OCI-LY7 (cell line): ENCODE measurements around the gene BNC1. TPM values are rescaled to one million over a fixed set of nuclear protein-coding genes. Genes with fewer than 3 reads are reported as not detected.

Experiments
- BruUV-seq: library from RNA; stranded (reverse); fragments of 400-500 nt; replicated peaks from 2 replicates; lab custom pipeline; 2021; lab: Mats Ljungman, UMichigan
- CTCF ChIA-PET: fragments of 300-600 bp; sonication (Branson Sonifier 250); formaldehyde crosslinking; loops from one replicate; lab custom pipeline; 2022; ENCODE audit warnings: antibody characterized with exemption; ENCODE audit not compliant: unreplicated experiment; lab: Charles Lee
- POLR2A ChIA-PET: fragments of 300-600 bp; sonication (Branson Sonifier 250); formaldehyde crosslinking; loops from one replicate; lab custom pipeline; 2022; ENCODE audit warnings: antibody characterized with exemption; lab: Charles Lee
- DNase-seq: peaks from one replicate; pipeline ENCODE4 v3.0.0-alpha.2; 2015; ENCODE audit warnings: low spot score
- H2AFZ ChIP-seq: fragments of 200-600 bp; sonication (generic), shearing (Covaris generic); 2 replicates; pipeline ENCODE4 v1.6.1; 2014; ENCODE audit warnings: mild to moderate bottlenecking, antibody characterized with exemption, low read length, moderate library complexity
- H3K27ac ChIP-seq: fragments of 200-600 bp; sonication (generic); 2 replicates; pipeline ENCODE4 v1.5.1; 2014; ENCODE audit warnings: mixed run types, low read depth, mild to moderate bottlenecking, moderate library complexity, low read length, inconsistent platforms; ENCODE audit not compliant: poor library complexity, severe bottlenecking
- H3K36me3 ChIP-seq: fragments of 200-600 bp; sonication (generic); 2 replicates; pipeline ENCODE4 v1.6.1; 2014; ENCODE audit warnings: mild to moderate bottlenecking, antibody characterized with exemption, low read length, moderate library complexity, mixed read lengths; ENCODE audit not compliant: insufficient read depth
- H3K4me1 ChIP-seq: fragments of 200-600 bp; sonication (generic); 2 replicates; pipeline ENCODE4 v1.5.1; 2014; ENCODE audit warnings: mild to moderate bottlenecking, low read length; ENCODE audit not compliant: insufficient read depth, poor library complexity, severe bottlenecking
- H3K4me2 ChIP-seq: fragments of 200-600 bp; sonication (generic); 2 replicates; pipeline ENCODE4 v1.6.1; 2014; ENCODE audit warnings: mild to moderate bottlenecking, low read length
- H3K4me3 ChIP-seq: fragments of 200-600 bp; sonication (generic); 2 replicates; pipeline ENCODE4 v1.5.1; 2014; ENCODE audit warnings: mild to moderate bottlenecking, low read depth, low read length; ENCODE audit not compliant: poor library complexity, severe bottlenecking
- H3K79me2 ChIP-seq: fragments of 200-600 bp; sonication (generic); 2 replicates; pipeline ENCODE4 v1.6.1; 2016; ENCODE audit warnings: low read depth, mild to moderate bottlenecking, low read length, moderate library complexity, mixed read lengths; ENCODE audit not compliant: insufficient read depth
- H3K9me2 ChIP-seq: fragments of 200-600 bp; sonication (generic); 2 replicates; pipeline ENCODE4 v1.6.1; 2016; ENCODE audit warnings: mild to moderate bottlenecking, low read length, mixed read lengths; ENCODE audit not compliant: insufficient read depth
- H3K9me3 ChIP-seq: fragments of 200-600 bp; sonication (generic); 2 replicates; pipeline ENCODE4 v1.6.1; 2014; ENCODE audit warnings: mild to moderate bottlenecking, mixed run types, low read length, mixed read lengths
- H4K20me1 ChIP-seq: fragments of 200-600 bp; sonication (generic); 2 replicates; pipeline ENCODE4 v1.6.1; 2014; ENCODE audit warnings: mild to moderate bottlenecking, antibody characterized with exemption, low read length, moderate library complexity, mixed read lengths; ENCODE audit not compliant: insufficient read depth
- EZH2phosphoT487 ChIP-seq: fragments of 200-600 bp; sonication (generic); IDR thresholded peaks from 2 replicates; pipeline ENCODE4 v1.6.1; 2018; ENCODE audit warnings: low read depth, borderline replicate concordance, mild to moderate bottlenecking, mixed run types, antibody characterized with exemption, low read length, moderate library complexity, mixed read lengths
- intact Hi-C: fragments of 100-400 bp; cut with micrococcal nuclease; formaldehyde crosslinking; loops from one replicate; pipeline ENCODE4 v1.10.0; 2022; ENCODE audit not compliant: unreplicated experiment
- total RNA-seq, 2 experiments: library from RNA; depleted of rRNA in 1 of 2; stranded (reverse); fragments of >200 nt in 1 of 2; shearing (Covaris generic) in 1 of 2; gene quantifications; 2 replicates each; pipeline ENCODE4 v1.2.3, GENCODE V29; 2014 to 2022
- TF ChIP-seq, protein P1 (sequence below): fragments of 200-600 bp; sonication (generic); conservative IDR thresholded peaks from 2 replicates; pipeline ENCODE4 v1.5.1; 2014; ENCODE audit warnings: mild to moderate bottlenecking, antibody characterized with exemption, low read length, moderate library complexity, mixed read lengths

Gene BNC1
- total RNA-seq, 2 experiments from 2014 or later = not detected

DNA sequence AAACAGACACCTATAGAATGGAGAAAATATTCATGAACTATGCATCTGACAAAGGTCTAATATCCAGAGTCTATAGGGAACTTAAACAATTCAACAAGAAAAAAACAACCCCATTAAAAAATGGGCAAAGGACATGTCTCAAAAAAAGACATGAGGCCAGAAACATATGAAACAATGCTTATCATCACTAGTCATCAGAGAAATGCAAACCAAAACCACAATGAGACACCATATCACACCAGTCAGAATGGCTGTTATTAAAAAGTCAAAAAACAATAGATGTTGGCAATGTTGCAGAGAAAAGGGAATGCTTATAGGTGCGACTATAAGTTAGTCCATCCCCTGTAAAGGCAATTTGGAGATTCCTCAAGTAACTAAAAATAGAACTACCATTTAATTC, 65.4 kb downstream of the BNC1 start:
- Histone ChIP-seq H4K20me1 (no peaks in the 10 kb centered on the region), H3K9me2 (no peaks in the 10 kb centered on the region), H3K4me3 (no peak overlapping the region), H3K4me2 (no peak overlapping the region), H3K4me1 (no peaks in the 10 kb centered on the region), H3K27ac (no peak overlapping the region), H3K79me2 (no peaks in the 10 kb centered on the region), H3K36me3 (no peaks in the 10 kb centered on the region), H2AFZ (no peak overlapping the region), H3K9me3 (no peaks in the 10 kb centered on the region)
- DNase-seq = no peak
- intact Hi-C loops = no loop called here
- BruUV-seq = no TSS peak
- POLR2A ChIA-PET = no interaction called here
- CTCF ChIA-PET = no interaction called here
- TF ChIP-seq, protein P1, sequence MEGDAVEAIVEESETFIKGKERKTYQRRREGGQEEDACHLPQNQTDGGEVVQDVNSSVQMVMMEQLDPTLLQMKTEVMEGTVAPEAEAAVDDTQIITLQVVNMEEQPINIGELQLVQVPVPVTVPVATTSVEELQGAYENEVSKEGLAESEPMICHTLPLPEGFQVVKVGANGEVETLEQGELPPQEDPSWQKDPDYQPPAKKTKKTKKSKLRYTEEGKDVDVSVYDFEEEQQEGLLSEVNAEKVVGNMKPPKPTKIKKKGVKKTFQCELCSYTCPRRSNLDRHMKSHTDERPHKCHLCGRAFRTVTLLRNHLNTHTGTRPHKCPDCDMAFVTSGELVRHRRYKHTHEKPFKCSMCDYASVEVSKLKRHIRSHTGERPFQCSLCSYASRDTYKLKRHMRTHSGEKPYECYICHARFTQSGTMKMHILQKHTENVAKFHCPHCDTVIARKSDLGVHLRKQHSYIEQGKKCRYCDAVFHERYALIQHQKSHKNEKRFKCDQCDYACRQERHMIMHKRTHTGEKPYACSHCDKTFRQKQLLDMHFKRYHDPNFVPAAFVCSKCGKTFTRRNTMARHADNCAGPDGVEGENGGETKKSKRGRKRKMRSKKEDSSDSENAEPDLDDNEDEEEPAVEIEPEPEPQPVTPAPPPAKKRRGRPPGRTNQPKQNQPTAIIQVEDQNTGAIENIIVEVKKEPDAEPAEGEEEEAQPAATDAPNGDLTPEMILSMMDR = no peak
- no peak for TF ChIP-seq EZH2phosphoT487

DNA sequence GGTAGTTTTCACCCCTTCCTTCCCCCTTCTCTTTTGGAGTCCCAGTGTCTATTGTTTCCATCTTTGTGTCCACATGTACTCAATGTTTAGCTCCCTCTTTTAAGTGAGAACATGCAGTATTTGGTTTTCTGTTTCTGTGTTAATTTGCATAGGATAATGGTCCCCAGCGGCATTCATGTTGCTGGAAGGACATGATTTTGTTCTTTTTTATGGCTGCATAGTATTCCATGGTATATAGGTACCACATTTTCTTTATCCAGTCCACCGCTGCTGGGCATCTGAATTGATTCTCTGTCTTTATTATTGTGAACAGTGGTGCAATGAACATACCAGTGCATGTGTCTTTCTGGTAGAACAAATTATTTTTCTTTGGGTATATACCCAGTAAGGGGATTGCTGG, 69.2 kb downstream of the BNC1 start:
- H3K27ac ChIP-seq = no peak overlapping the region
- no peaks in the 10 kb centered on the region for H3K9me2 ChIP-seq
- H2AFZ ChIP-seq = no peak overlapping the region
- POLR2A ChIA-PET = no interaction called here
- H3K36me3 ChIP-seq = no peaks in the 10 kb centered on the region
- no peak overlapping the region for H3K4me2 ChIP-seq
- TF ChIP-seq, protein P1 = no peak
- no peak for TF ChIP-seq EZH2phosphoT487
- no peak overlapping the region for H3K4me3 ChIP-seq
- BruUV-seq = no TSS peak
- H3K9me3 ChIP-seq = no peaks in the 10 kb centered on the region
- no peak for DNase-seq
- no peaks in the 10 kb centered on the region for H3K4me1 ChIP-seq
- intact Hi-C loops = no loop called here
- no peaks in the 10 kb centered on the region for H3K79me2 ChIP-seq
- CTCF ChIA-PET = no interaction called here
- H4K20me1 ChIP-seq = no peaks in the 10 kb centered on the region

GRCh38 chr15:83210619-83211018, 73.8 kb downstream of the BNC1 start:
- Histone ChIP-seq H3K4me3 (no peak overlapping the region), H3K27ac (no peak overlapping the region), H3K9me3 (no peaks in the 10 kb centered on the region), H4K20me1 (no peaks in the 10 kb centered on the region), H2AFZ (no peak overlapping the region), H3K4me1 (peaks cover 14% of the 10 kb centered on the region), H3K4me2 (no peak overlapping the region), H3K79me2 (peaks cover 12% of the 10 kb centered on the region), H3K9me2 (no peaks in the 10 kb centered on the region), H3K36me3 (no peaks in the 10 kb centered on the region)
- intact Hi-C loops = no loop called here
- no peak for DNase-seq
- no TSS peak for BruUV-seq
- ChIA-PET POLR2A (no interaction called here), CTCF (no interaction called here)
- no peak for TF ChIP-seq EZH2phosphoT487
- TF ChIP-seq, protein P1 = no peak
